Vagina (tissue), 2 donors: ENCODE measurements around the gene BEX4. TPM values are rescaled to one million over a fixed set of nuclear protein-coding genes. Genes with fewer than 3 reads are reported as not detected.
"Not testable (repeated sequence)": the region's sequence is repeated elsewhere in the genome, so short reads cannot be mapped to it uniquely, and the experiment has no call there.

Experiments
- DNase-seq, 2 donors: peaks; one replicate each; pipeline ENCODE4 v3.0.0-alpha.2; 2017; ENCODE audit errors: extremely low spot score in 2 of 2
- H3K27ac ChIP-seq: fragments of 200-600 bp; sonication (generic); one replicate; pipeline ENCODE4 v1.5.1; 2019
- H3K27me3 ChIP-seq: fragments of 200-600 bp; sonication (generic); one replicate; pipeline ENCODE4 v1.5.1; 2019
- H3K36me3 ChIP-seq, 2 donors: fragments of 200-600 bp; sonication (generic); one replicate each; pipeline ENCODE4 v1.5.1; 2017 to 2019
- H3K4me1 ChIP-seq: fragments of 200-600 bp; sonication (generic); one replicate; pipeline ENCODE4 v1.5.1; 2019
- H3K4me3 ChIP-seq, 2 donors: fragments of 200-600 bp; sonication (generic); 1 replicate in 1 of 2; 2 replicates in 1 of 2; pipeline ENCODE4 v1.5.1; 2016 to 2019
- H3K9me3 ChIP-seq: fragments of 200-600 bp; sonication (generic); one replicate; pipeline ENCODE4 v1.5.1; 2019
- POLR2A ChIP-seq, 2 donors: fragments of 450-650 bp; IDR thresholded peaks; one replicate each; pipeline ENCODE4 v1.6.1; 2017; ENCODE audit warnings: antibody characterized with exemption in 2 of 2, mild to moderate bottlenecking in 2 of 2, moderate library complexity in 2 of 2
- POLR2AphosphoS5 ChIP-seq, 2 donors: sonication (generic); formaldehyde crosslinking; IDR thresholded peaks; one replicate each; pipeline ENCODE4 v1.9.0; 2017; ENCODE audit warnings: antibody characterized with exemption in 2 of 2, mild to moderate bottlenecking in 2 of 2, low read depth in 1 of 2; ENCODE audit not compliant: insufficient read depth in 1 of 2
- intact Hi-C: fragments of 100-400 bp; cut with DNase I; formaldehyde crosslinking; loops from one replicate; pipeline ENCODE4 v1.15.1; 2023
- total RNA-seq: library from RNA; depleted of rRNA; stranded (reverse); fragments of >200 nt; gene quantifications from one replicate; pipeline ENCODE4 v1.2.3, GENCODE V29; 2016
- TF ChIP-seq, protein P1 (sequence below), 3 experiments: fragments of 450-650 bp in 2 of 3; fragments of 200-600 bp in 1 of 3; sonication (generic) in 1 of 3; IDR thresholded peaks; one replicate each; pipeline ENCODE4 v1.5.1; 2017 to 2019; ENCODE audit warnings: antibody characterized with exemption in 3 of 3, mild to moderate bottlenecking in 2 of 3, moderate library complexity in 2 of 3

The BEX4 gene
- total RNA-seq, 1 donor from 2014 or later, result 32.7 TPM

DNA sequence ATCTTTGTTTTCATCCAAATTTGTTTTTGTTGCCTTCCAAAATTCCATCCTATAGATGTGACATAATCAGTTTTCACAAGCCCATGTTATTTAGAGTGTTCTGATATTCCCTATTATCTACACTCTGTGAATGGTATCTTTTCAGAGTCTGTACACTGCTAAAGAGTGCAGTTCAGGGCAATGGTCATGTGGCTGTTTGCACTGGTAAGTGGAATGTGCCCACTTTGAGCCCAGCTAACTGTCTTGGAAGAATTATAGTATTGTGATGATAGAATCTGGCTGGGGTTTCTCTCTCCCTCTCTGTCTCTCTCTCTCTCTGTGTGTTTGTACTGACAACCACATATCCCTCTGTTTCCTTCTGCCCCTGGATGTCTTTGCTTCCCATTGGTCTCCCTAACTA, 37.4 kb upstream of the BEX4 start:
- no peak for DNase-seq
- Histone ChIP-seq H3K4me1 (no peaks in the 10 kb centered on the region), H3K9me3 (no peaks in the 10 kb centered on the region), H3K27ac (no peak overlapping the region), H3K36me3 (no peaks in the 10 kb centered on the region), H3K4me3 (no peak overlapping the region), H3K27me3 (no peaks in the 10 kb centered on the region)
- TF ChIP-seq POLR2A (IDR thresholded peaks at IDR 0.05), result no peak
- intact Hi-C loops, result no loop called here

DNA sequence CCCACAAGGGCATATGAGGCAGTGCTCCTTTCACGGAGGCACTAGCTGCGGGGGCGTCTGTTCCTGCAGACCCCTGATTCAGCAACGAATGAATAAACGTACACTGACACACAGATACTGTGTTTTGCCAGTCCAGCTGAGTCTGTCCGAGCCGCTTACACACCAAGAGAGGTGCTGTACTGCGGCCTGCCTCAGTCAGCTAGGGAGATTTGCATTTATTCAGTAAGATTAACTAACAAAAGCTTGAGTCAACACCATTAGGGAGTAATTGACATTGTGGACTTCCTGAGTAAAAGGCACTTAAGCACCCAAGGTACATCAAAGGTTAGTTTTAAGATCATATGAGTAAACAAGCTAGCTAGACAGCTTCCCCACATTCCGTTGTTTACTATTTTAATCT, 31.0 kb upstream of the BEX4 start:
- DNase-seq, result no peak
- Histone ChIP-seq H3K36me3 (no peaks in the 10 kb centered on the region), H3K27ac (no peak overlapping the region), H3K9me3 (no peaks in the 10 kb centered on the region), H3K4me3 (no peak overlapping the region), H3K27me3 (no peaks in the 10 kb centered on the region), H3K4me1 (no peaks in the 10 kb centered on the region)
- intact Hi-C loops, result no loop called here
- TF ChIP-seq, protein P1, sequence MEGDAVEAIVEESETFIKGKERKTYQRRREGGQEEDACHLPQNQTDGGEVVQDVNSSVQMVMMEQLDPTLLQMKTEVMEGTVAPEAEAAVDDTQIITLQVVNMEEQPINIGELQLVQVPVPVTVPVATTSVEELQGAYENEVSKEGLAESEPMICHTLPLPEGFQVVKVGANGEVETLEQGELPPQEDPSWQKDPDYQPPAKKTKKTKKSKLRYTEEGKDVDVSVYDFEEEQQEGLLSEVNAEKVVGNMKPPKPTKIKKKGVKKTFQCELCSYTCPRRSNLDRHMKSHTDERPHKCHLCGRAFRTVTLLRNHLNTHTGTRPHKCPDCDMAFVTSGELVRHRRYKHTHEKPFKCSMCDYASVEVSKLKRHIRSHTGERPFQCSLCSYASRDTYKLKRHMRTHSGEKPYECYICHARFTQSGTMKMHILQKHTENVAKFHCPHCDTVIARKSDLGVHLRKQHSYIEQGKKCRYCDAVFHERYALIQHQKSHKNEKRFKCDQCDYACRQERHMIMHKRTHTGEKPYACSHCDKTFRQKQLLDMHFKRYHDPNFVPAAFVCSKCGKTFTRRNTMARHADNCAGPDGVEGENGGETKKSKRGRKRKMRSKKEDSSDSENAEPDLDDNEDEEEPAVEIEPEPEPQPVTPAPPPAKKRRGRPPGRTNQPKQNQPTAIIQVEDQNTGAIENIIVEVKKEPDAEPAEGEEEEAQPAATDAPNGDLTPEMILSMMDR (IDR thresholded peaks at IDR 0.05), result no peak
- TF ChIP-seq POLR2A (IDR thresholded peaks at IDR 0.05), result no peak
- no peak for TF ChIP-seq POLR2AphosphoS5 (IDR thresholded peaks at IDR 0.05; ENCODE audit: insufficient read depth in 1 of 2, low read depth in 1 of 2)

DNA sequence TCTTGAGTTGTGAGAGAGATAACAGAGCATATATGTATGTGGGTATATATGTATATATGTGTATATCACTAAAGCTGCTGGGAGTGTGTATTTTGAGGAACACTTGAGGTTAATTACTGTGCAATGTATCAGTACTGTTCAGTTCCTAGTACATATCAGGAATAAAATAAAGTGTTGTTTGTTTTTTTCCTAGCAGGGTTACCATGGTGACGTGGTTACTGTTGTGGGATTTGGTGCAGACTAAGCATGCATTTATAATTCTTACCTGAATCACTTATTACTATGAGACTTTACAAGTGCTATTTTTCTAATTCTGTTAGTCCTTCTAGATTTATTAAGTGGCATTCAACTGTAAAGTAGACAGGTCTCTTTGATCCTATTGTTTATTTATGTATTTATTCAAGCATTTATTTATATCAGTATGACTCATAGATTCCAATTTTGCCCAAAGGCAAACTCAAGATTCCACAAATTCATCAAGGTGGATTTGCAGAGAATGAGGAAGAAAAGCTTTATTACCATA, 26.9 kb upstream of the BEX4 start:
- TF ChIP-seq POLR2AphosphoS5 (IDR thresholded peaks at IDR 0.05; ENCODE audit: insufficient read depth in 1 of 2, low read depth in 1 of 2) (no peak), POLR2A (IDR thresholded peaks at IDR 0.05) (no peak)
- TF ChIP-seq, protein P1 (IDR thresholded peaks at IDR 0.05), result no peak

DNA sequence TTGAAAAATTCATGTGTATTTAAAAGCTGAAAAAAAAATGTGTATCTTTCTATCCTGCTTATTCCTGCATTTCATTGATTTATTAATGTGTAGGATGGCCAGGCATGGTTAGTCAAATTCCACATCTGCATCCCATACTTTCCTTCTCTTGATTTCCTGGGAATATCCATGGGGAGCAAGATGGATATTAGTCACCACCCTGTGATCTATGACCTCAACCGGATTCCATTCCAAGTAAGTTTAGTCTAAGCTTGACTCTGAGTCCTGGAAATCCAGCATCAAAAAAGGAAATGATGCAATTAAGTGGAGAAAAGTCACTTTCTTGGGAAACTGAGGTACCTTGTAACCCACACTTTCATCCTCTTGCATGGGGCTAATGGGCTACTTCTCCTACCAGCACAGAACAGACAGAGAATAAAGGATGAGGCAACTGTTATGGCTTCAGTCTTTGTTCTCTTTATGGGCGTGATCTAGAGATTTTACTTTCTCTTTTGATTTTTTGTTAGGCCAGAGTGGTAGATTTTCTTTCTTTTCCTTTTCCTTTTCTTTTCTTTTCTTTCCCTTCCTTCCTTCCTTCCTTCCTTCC, 17.1 kb upstream of the BEX4 start:
- no peaks in the 10 kb centered on the region for H3K36me3 ChIP-seq
- intact Hi-C loops, result no loop called here
- no peaks in the 10 kb centered on the region for H3K4me1 ChIP-seq
- no peaks in the 10 kb centered on the region for H3K27me3 ChIP-seq
- TF ChIP-seq, protein P1 (IDR thresholded peaks at IDR 0.05), result no peak
- TF ChIP-seq POLR2AphosphoS5 (IDR thresholded peaks at IDR 0.05; ENCODE audit: insufficient read depth in 1 of 2, low read depth in 1 of 2) (no peak), POLR2A (IDR thresholded peaks at IDR 0.05) (no peak)
- H3K27ac ChIP-seq, result no peak overlapping the region
- H3K4me3 ChIP-seq, result no peak overlapping the region
- no peaks in the 10 kb centered on the region for H3K9me3 ChIP-seq
- DNase-seq, result no peak

More for the DNA sequence above, 26.9 kb upstream of the BEX4 start:
- Histone ChIP-seq H3K36me3 (no peaks in the 10 kb centered on the region), H3K9me3 (no peaks in the 10 kb centered on the region), H3K27ac (no peak overlapping the region), H3K27me3 (no peaks in the 10 kb centered on the region), H3K4me3 (no peak overlapping the region), H3K4me1 (no peaks in the 10 kb centered on the region)
- no peak for DNase-seq
- intact Hi-C loops, result no loop called here

DNA sequence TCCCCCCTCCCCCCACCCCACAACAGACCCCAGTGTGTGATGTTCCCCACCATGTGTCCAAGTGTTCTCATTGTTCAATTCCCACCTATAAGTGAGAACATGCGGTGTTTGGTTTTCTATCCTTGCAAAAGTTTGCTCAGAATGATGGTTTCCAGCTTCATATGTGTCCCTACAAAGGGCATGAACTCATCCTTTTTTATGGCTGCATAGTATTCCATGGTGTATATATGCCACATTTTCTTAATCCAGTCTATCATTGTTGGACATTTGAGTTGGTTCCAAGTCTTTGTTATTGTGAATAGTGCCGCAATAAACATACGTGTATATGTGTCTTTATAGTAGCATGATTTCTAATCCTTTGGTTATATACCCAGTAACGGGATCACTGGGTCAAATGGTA, 16.2 kb upstream of the BEX4 start:
- H3K4me1 ChIP-seq, DNase-seq, H3K9me3 ChIP-seq, H3K36me3 ChIP-seq, intact Hi-C loops, H3K27me3 ChIP-seq, H3K4me3 ChIP-seq, H3K27ac ChIP-seq: not testable (repeated sequence)

DNA sequence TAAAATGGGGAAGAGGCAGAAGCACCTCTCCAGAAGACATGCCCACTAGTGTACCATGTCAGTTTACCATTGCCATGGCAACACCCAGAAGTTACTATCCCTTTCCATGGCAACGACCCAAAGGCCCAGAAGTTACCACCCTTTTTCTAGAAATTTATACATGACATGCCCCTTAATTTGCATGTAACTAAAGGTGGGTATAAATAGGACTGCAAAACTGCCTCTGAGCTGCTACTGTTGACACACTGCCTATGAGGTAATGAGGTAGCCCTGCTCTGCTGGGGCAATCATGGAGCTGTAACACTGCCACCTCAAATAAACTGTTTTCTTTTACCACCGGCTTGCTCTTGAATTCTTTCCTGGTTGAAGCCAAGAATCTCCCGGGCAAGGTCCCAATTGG, 13.9 kb upstream of the BEX4 start:
- Histone ChIP-seq H3K4me1 (no peaks in the 10 kb centered on the region), H3K27ac (no peak overlapping the region), H3K4me3 (no peak overlapping the region), H3K27me3 (no peaks in the 10 kb centered on the region), H3K9me3 (no peaks in the 10 kb centered on the region), H3K36me3 (no peaks in the 10 kb centered on the region)
- intact Hi-C loops, result no loop called here
- no peak for DNase-seq
- no peak for TF ChIP-seq POLR2A (IDR thresholded peaks at IDR 0.05)
- TF ChIP-seq, protein P1 (IDR thresholded peaks at IDR 0.05), result no peak
- TF ChIP-seq POLR2AphosphoS5 (IDR thresholded peaks at IDR 0.05; ENCODE audit: insufficient read depth in 1 of 2, low read depth in 1 of 2), result no peak
